Measurements from ENCODE around the gene GATAD2A. TPM values are rescaled to one million over a fixed set of nuclear protein-coding genes. Genes with fewer than 3 reads are reported as not detected.

GATAD2A gene
- total and polyA plus RNA-seq, 9 of the 15 experiments (the other 6 are each of a cell fraction or from before 2014, with no cell fraction given): 2.4 to 226 (median 44.2) TPM

- TF ChIP-seq ZNF318 (IDR thresholded peaks at IDR 0.05; ENCODE audit: borderline replicate concordance in 1 of 2, low read depth in 1 of 2) (no peak), ARNT (IDR thresholded peaks at IDR 0.05) (no peak), PTBP1 (IDR thresholded peaks at IDR 0.05; ENCODE audit: low read depth, low read length) (no peak), CXXC5 (CRISPR knock-in tag; IDR thresholded peaks at IDR 0.05) (peak; percentile 30), RBM25 (IDR thresholded peaks at IDR 0.05; ENCODE audit: low read depth, low read length, severe bottlenecking) (no peak), POLR2AphosphoS5 (IDR thresholded peaks at IDR 0.05; ENCODE audit: control insufficient read depth, insufficient read depth, low read depth, low read length) (peak; percentile 54; the same call in 1 of the 2 replicates), JUNB (CRISPR knock-in tag; conservative IDR thresholded peaks at IDR 0.05) (no peak), IRF2 (CRISPR knock-in tag; IDR thresholded peaks at IDR 0.05) (no peak), NRF1 (conservative IDR thresholded peaks at IDR 0.05 in 1 of 2, IDR thresholded peaks at IDR 0.05 in 1 of 2) (no peak), ZBTB11 (CRISPR knock-in tag; IDR thresholded peaks at IDR 0.05) (0 out of 6 replicates have a peak, but pooled peaks of 1 of the 3 experiments have one; percentile 28), E2F6 (IDR thresholded peaks at IDR 0.05; ENCODE audit: borderline replicate concordance in 1 of 2, extremely low read depth in 1 of 2, insufficient read depth in 1 of 2, insufficient read length in 1 of 2, low read depth in 1 of 2, low read length in 1 of 2, poor library complexity in 1 of 2, severe bottlenecking in 1 of 2) (peak in 1 of 2 experiments; percentile 60)
Observed at GRCh38 chr19:19385896-19386869, 19.3 kb upstream of the GATAD2A start (continued).
